OCI-M2 (cell line): ENCODE measurements around the gene SKAP2.

Experiments used
- DNase-seq: peaks from one replicate; lab custom pipeline; 2025; ENCODE audit not compliant: unreplicated experiment; lab: John Stamatoyannopoulos, UW

Gene SKAP2

GRCh38 chr7:26668821-26669220, 195.6 kb downstream of the SKAP2 start:
- no peak for DNase-seq

- DNase-seq = no peak
These were observed 196.8 kb downstream of the SKAP2 start for GRCh38 chr7:26667514-26668133.

- no peak for DNase-seq
These were observed 199.5 kb downstream of the SKAP2 start for GRCh38 chr7:26664735-26665416.

- no peak for DNase-seq
These were observed 200.1 kb downstream of the SKAP2 start for GRCh38 chr7:26664274-26664673.

GRCh38 chr7:26663874-26664273, 200.5 kb downstream of the SKAP2 start:
- no peak for DNase-seq

GRCh38 chr7:26662646-26663045, 201.7 kb downstream of the SKAP2 start:
- no peak for DNase-seq

GRCh38 chr7:26659121-26659520, 205.3 kb downstream of the SKAP2 start:
- no peak for DNase-seq

- DNase-seq = no peak
These were observed 205.9 kb downstream of the SKAP2 start for GRCh38 chr7:26658389-26659084.

- DNase-seq = no peak
These were observed 206.6 kb downstream of the SKAP2 start for GRCh38 chr7:26657686-26658388.

GRCh38 chr7:26657206-26657641, 207.2 kb downstream of the SKAP2 start:
- DNase-seq = no peak

- no peak for DNase-seq
These were observed 207.7 kb downstream of the SKAP2 start for GRCh38 chr7:26656735-26657134.

- no peak for DNase-seq
These were observed 208.6 kb downstream of the SKAP2 start for GRCh38 chr7:26655781-26656180.

- no peak for DNase-seq
These were observed 210.7 kb downstream of the SKAP2 start for GRCh38 chr7:26653430-26654399.

GRCh38 chr7:26652401-26653100, 211.8 kb downstream of the SKAP2 start:
- DNase-seq = no peak

- DNase-seq = no peak
These were observed 214.3 kb downstream of the SKAP2 start for GRCh38 chr7:26650103-26650502.

GRCh38 chr7:26649388-26649787, 215.0 kb downstream of the SKAP2 start:
- DNase-seq = no peak

GRCh38 chr7:26648554-26648953, 215.8 kb downstream of the SKAP2 start:
- DNase-seq = no peak

- no peak for DNase-seq
These were observed 217.9 kb downstream of the SKAP2 start for GRCh38 chr7:26646336-26647048.

GRCh38 chr7:26645121-26645520, 219.3 kb downstream of the SKAP2 start:
- no peak for DNase-seq
